Heart right ventricle (tissue), 16 donors: Measurements from ENCODE around the gene PDE4D. TPM values are rescaled to one million over a fixed set of nuclear protein-coding genes. Genes with fewer than 3 reads are reported as not detected.

Experiments
- ATAC-seq, 8 donors: fragments of 200-7000 bp; cut with Tn5 transposase; one replicate each; pipeline ENCODE4 v1.9.1; 2020; ENCODE audit warnings: mild to moderate bottlenecking in 8 of 8, moderate library complexity in 8 of 8, moderate number of reproducible peaks in 1 of 8
- DNase-seq, 2 donors: peaks; one replicate each; pipeline ENCODE4 v3.0.0-alpha.2; 2020
- H3K27ac ChIP-seq, 10 donors: fragments of 200-600 bp; sonication (generic) in 2 of 10; one replicate each; pipeline versions ENCODE4 v1.5.0 to v1.8.0; 2020 to 2022; ENCODE audit warnings: mild to moderate bottlenecking in 3 of 10
- H3K27me3 ChIP-seq, 7 donors: fragments of 200-600 bp; one replicate each; pipeline ENCODE4 v1.8.0; 2021 to 2022; ENCODE audit warnings: mild to moderate bottlenecking in 2 of 7
- H3K36me3 ChIP-seq, 9 donors: fragments of 200-600 bp; sonication (generic) in 1 of 9; one replicate each; pipeline versions ENCODE4 v1.5.0 to v1.8.0; 2020 to 2022; ENCODE audit warnings: mild to moderate bottlenecking in 2 of 9
- H3K4me1 ChIP-seq, 9 donors: fragments of 200-600 bp; sonication (generic) in 1 of 9; one replicate each; pipeline versions ENCODE4 v1.5.0 to v1.8.0; 2020 to 2022; ENCODE audit warnings: mild to moderate bottlenecking in 4 of 9
- H3K4me3 ChIP-seq, 10 donors: fragments of 200-600 bp; sonication (generic) in 2 of 10; one replicate each; pipeline versions ENCODE4 v1.5.0 to v1.8.0; 2020 to 2022; ENCODE audit warnings: mild to moderate bottlenecking in 7 of 10, moderate library complexity in 2 of 10
- H3K9me3 ChIP-seq, 11 donors: fragments of 200-600 bp in 10 of 11; sonication (generic) in 2 of 11; one replicate each; pipeline versions ENCODE4 v1.5.0 to v1.8.0; 2013 to 2022; ENCODE audit warnings: mild to moderate bottlenecking in 2 of 11, control low read depth in 1 of 11, moderate library complexity in 1 of 11
- CTCF ChIP-seq, 9 donors: fragments of 200-600 bp; sonication (generic) in 2 of 9; IDR thresholded peaks; one replicate each; pipeline versions ENCODE4 v1.5.0 to v1.8.0; 2021 to 2022; ENCODE audit warnings: antibody characterized with exemption in 9 of 9, mild to moderate bottlenecking in 5 of 9, moderate library complexity in 1 of 9
- WGBS, 2 donors: extraction: QIAGEN DNeasy Blood & Tissue Kit; methylation state at CpG; one replicate each; pipeline ENCODE4 v1.1.7; 2013; ENCODE audit warnings: inconsistent platforms in 1 of 2; 5-methylcytosine and 5-hydroxymethylcytosine counted together
- intact Hi-C, 10 donors: fragments of 100-400 bp; cut with DNase I; formaldehyde crosslinking; loops; one replicate each; pipeline versions ENCODE4 v1.11.1 to v1.14.2; 2022
- polyA plus RNA-seq, 2 donors: library from polyadenylated mRNA; stranded (reverse); fragments of 200-250 nt; gene quantifications; one replicate each; pipeline ENCODE4 v1.2.3, GENCODE V29; 2013
- total RNA-seq, 10 donors: library from RNA; stranded (reverse); fragmentation: NEBNext Ultra II Directional in 3 of 10; extraction: Animal tissue kit (Norgen Biotek cat#: 25700) in 3 of 10; gene quantifications; one replicate each; pipeline versions ENCODE4 v1.2.1 to v1.2.4, GENCODE V29; 2021 to 2023
- donor health status: Arrhythmogenic right ventricular cardiomyopathy.
- donor health status: ischemic (EF 13 %, LVEDD 7.1; RV severe dilation, severe dysfunction).
- donor health status: healthy with polysubstance abuse.
- donor health status: DM: no; HTN: yes; CAD: no.
- donor health status: DM: no; HTN: no; CAD: no.
- donor health status: ischemic (EF 25% LVEDD 6.9; RV normal size, moderate dysfunction).
- donor health status: ischemic (EF 25% LVEDD 5.7; RV mildly dilated, moderate dysfunction).
- donor health status: healthy.
- donor health status: DM: yes; HTN: yes; CAD: no.
- donor health status: Ischemic cardiomyopathy.
- donor health status: ischemic (EF 35%, LVEDD 5.7; RV mildly dilated, moderate dysfunction).
- donor health status: nonischemic (EF 11% LVEDD 7.7; RV severe dilation, severe dysfunction).
- donor health status: DM: yes; HTN: yes; CAD: no.
- donor health status: PGD.
- donor health status: ischemic (EF 29% LVEDD 5.4; RV normal size, mild dysfunction).
- donor health status: nonischemic (EF 23%, LVEDD 6.1; RV moderate dilation, normal function).

PDE4D gene
- total and polyA plus RNA-seq, 12 donors: 5.8 to 83.2 (median 39.5) TPM

- no peak for TF ChIP-seq CTCF (IDR thresholded peaks at IDR 0.05)
These were observed 336.0 kb downstream of the PDE4D start for GRCh38 chr5:59557572-59557971.

GRCh38 chr5:59555596-59555995, 337.9 kb downstream of the PDE4D start:
- Histone ChIP-seq H3K4me1 (no peaks in the 10 kb centered on the region), H3K27ac (no peak overlapping the region), H3K27me3 (peaks cover 0 to 4% (median 0%) of the 10 kb centered on the region in 7 donors), H3K4me3 (no peak overlapping the region), H3K9me3 (no peaks in the 10 kb centered on the region), H3K36me3 (no peaks in the 10 kb centered on the region)
- TF ChIP-seq CTCF (IDR thresholded peaks at IDR 0.05): no peak
- ATAC-seq (no peak), DNase-seq (no peak)
- intact Hi-C loops: no loop called here
- WGBS, 2 donors: 91% methylated on average over 3 of the region's 3 CpGs

More at GRCh38 chr5:59557572-59557971, 336.0 kb downstream of the PDE4D start:
- peaks cover 0 to under 1% (median 0%) of the 10 kb centered on the region in 9 donors for H3K4me1 ChIP-seq
- intact Hi-C loops: no loop called here
- H3K36me3 ChIP-seq: no peaks in the 10 kb centered on the region
- H3K27ac ChIP-seq: no peak overlapping the region
- H3K9me3 ChIP-seq: no peaks in the 10 kb centered on the region
- DNase-seq (no peak), ATAC-seq (no peak)
- H3K27me3 ChIP-seq: peaks cover 0 to 4% (median 0%) of the 10 kb centered on the region in 7 donors
- no peak overlapping the region for H3K4me3 ChIP-seq

- DNase-seq (no peak), ATAC-seq (no peak)
- H3K9me3 ChIP-seq: no peaks in the 10 kb centered on the region
- no peak overlapping the region for H3K4me3 ChIP-seq
- 91 to 94% methylated on average over 4 of the region's 4 CpGs for WGBS, 2 donors
- H3K27me3 ChIP-seq: peaks cover 0 to 4% (median 0%) of the 10 kb centered on the region in 7 donors
- no peak overlapping the region for H3K27ac ChIP-seq
- H3K4me1 ChIP-seq: no peaks in the 10 kb centered on the region
- TF ChIP-seq CTCF (IDR thresholded peaks at IDR 0.05): no peak
- H3K36me3 ChIP-seq: no peaks in the 10 kb centered on the region
- intact Hi-C loops: no loop called here
These were observed 339.0 kb downstream of the PDE4D start for GRCh38 chr5:59554501-59554900.

- no peak for DNase-seq
- Histone ChIP-seq H3K4me1 (no peaks in the 10 kb centered on the region), H3K27me3 (peaks cover 0 to 4% (median 0%) of the 10 kb centered on the region in 7 donors), H3K4me3 (no peak overlapping the region), H3K9me3 (no peaks in the 10 kb centered on the region), H3K36me3 (no peaks in the 10 kb centered on the region), H3K27ac (no peak overlapping the region)
- intact Hi-C loops: no loop called here
- no peak for TF ChIP-seq CTCF (IDR thresholded peaks at IDR 0.05)
- no peak for ATAC-seq
These were observed 339.5 kb downstream of the PDE4D start for GRCh38 chr5:59553992-59554391.
